Lung (tissue), 4 donors: Measurements from ENCODE around the gene ADAMTS8. TPM values are rescaled to one million over a fixed set of nuclear protein-coding genes. Genes with fewer than 3 reads are reported as not detected.

Experiments
- polyA plus RNA-seq, 2 donors: library from polyadenylated mRNA; stranded (reverse); fragments of 200-250 nt; gene quantifications; one replicate each; pipeline ENCODE4 v1.2.1, GENCODE V29; 2013
- total RNA-seq, 2 donors: library from RNA; depleted of rRNA in 1 of 2; stranded (reverse); fragments of >200 nt in 1 of 2; gene quantifications; one replicate each; pipeline ENCODE4 v1.2.1, GENCODE V29; 2014 to 2021
- donor health status: Bipolar disorder and iron deficiency.
- donor health status: healthy.
- donor health status: DM: yes; HTN: yes; CAD: no.

ADAMTS8 gene
- total and polyA plus RNA-seq, 4 donors = 11.3 to 47.7 (median 22.1) TPM

Other genes with a start within 250 kb of the ADAMTS8 start
- 10 to 100 TPM; 30.1 to 72.7 TPM for gene ZBTB44, start 113.7 kb downstream of the ADAMTS8 start, total RNA-seq
- gene ZBTB44, start 113.7 kb downstream of the ADAMTS8 start, polyA plus RNA-seq = 10 to 100 TPM in 1 of 2 donors, 1 to 10 TPM in 1; 8.6 to 11.4 TPM
- gene ADAMTS15, start 20.0 kb upstream of the ADAMTS8 start, total RNA-seq = 10 to 100 TPM; 17.6 to 22.9 TPM
- gene ADAMTS15, start 20.0 kb upstream of the ADAMTS8 start, polyA plus RNA-seq = 1 to 10 TPM; 4.4 to 9.0 TPM